Omental fat pad (tissue), 4 donors: Measurements from ENCODE around the gene ZFYVE21. TPM values are rescaled to one million over a fixed set of nuclear protein-coding genes. Genes with fewer than 3 reads are reported as not detected.

Experiments used
- ATAC-seq: fragments of 150-250 bp; one replicate; pipeline ENCODE4 v1.9.1; 2016; ENCODE audit warnings: mild to moderate bottlenecking, moderate library complexity; ENCODE audit not compliant: low FRiP score
- DNase-seq: peaks from one replicate; pipeline ENCODE4 v3.0.0-alpha.2; 2019; ENCODE audit warnings: low spot score
- total RNA-seq, 4 donors: library from RNA; depleted of rRNA; stranded (reverse); fragments of >200 nt; gene quantifications; one replicate each; pipeline ENCODE4 v1.1.0, GENCODE V29; 2016
- TF ChIP-seq, protein P1 (sequence below), 3 donors: fragments of 450-650 bp; IDR thresholded peaks; one replicate each; pipeline ENCODE4 v1.5.1; 2016 to 2017; ENCODE audit warnings: antibody characterized with exemption in 3 of 3, mild to moderate bottlenecking in 3 of 3, moderate library complexity in 2 of 3

The ZFYVE21 gene
- total RNA-seq, 4 donors from 2014 or later: 66.1 to 145 (median 97.1) TPM

DNA sequence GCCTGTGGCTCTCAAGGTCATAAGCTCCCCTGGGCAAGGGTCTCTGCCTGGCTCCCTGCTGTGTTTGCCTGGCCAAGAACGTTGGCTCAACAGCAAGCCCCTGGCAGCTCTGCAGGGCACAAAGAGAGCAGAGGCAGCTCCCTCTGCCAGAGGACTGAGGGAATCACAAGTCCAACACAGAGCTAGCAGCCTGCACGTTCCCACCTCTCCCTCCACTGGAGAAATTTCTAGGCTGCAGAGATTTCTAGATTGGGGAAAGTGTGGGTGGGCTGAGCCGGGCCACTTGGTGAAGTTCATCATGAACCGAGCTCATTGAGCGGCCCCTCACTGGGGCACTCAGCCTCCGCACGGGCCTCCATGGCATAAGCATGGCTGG, 19.8 kb downstream of the ZFYVE21 start:
- TF ChIP-seq, protein P1, sequence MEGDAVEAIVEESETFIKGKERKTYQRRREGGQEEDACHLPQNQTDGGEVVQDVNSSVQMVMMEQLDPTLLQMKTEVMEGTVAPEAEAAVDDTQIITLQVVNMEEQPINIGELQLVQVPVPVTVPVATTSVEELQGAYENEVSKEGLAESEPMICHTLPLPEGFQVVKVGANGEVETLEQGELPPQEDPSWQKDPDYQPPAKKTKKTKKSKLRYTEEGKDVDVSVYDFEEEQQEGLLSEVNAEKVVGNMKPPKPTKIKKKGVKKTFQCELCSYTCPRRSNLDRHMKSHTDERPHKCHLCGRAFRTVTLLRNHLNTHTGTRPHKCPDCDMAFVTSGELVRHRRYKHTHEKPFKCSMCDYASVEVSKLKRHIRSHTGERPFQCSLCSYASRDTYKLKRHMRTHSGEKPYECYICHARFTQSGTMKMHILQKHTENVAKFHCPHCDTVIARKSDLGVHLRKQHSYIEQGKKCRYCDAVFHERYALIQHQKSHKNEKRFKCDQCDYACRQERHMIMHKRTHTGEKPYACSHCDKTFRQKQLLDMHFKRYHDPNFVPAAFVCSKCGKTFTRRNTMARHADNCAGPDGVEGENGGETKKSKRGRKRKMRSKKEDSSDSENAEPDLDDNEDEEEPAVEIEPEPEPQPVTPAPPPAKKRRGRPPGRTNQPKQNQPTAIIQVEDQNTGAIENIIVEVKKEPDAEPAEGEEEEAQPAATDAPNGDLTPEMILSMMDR (IDR thresholded peaks at IDR 0.05): no peak
- DNase-seq (no peak), ATAC-seq (no peak)

- ATAC-seq (no peak), DNase-seq (no peak)
- TF ChIP-seq, protein P1 (IDR thresholded peaks at IDR 0.05): no peak
These were observed 20.4 kb downstream of the ZFYVE21 start for GRCh38 chr14:103735815-103736545.

DNA sequence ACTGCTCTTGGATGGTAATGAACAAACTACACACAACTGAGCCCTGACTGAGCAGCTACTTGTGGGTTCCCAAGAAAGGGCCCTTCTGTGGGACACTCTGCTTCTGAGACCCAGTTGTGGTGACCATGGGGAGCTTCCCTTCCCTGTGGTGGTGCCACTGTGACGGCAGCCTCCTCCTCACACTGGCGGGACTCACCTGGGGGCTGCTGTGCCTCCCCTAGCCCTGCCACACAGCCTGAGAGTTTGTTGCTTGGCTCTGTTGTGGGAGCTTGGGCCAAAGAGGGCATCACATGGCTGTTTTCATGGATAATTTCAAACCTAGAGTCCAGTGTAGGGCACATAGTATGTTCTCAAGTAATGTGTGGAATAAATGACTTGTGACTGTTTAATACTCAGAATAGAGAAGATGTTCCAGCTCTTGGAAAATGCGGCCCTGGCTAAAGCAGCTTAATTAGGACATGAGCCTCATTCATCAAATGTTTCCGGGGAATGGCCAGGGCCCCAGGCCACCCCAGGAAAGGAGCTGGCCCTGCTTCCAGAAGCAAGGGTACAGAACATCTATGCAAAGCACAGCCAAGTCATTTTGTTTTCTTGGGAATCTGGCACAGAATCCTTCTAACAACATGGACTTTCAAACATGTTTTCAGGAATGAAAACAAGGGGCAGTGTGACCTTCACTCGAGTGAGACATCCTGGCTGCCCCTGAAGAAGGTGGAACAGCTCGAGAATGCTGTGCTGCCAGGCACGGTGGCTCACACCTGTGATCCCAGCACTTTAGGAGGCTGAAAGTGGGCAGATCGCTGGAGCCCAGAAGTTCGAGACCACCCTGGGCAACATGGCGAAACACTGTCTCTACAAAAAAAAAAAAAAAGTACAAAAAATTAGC, 21.2 kb downstream of the ZFYVE21 start:
- DNase-seq: no peak
- TF ChIP-seq, protein P1 (IDR thresholded peaks at IDR 0.05): no peak
- ATAC-seq: no peak

DNA sequence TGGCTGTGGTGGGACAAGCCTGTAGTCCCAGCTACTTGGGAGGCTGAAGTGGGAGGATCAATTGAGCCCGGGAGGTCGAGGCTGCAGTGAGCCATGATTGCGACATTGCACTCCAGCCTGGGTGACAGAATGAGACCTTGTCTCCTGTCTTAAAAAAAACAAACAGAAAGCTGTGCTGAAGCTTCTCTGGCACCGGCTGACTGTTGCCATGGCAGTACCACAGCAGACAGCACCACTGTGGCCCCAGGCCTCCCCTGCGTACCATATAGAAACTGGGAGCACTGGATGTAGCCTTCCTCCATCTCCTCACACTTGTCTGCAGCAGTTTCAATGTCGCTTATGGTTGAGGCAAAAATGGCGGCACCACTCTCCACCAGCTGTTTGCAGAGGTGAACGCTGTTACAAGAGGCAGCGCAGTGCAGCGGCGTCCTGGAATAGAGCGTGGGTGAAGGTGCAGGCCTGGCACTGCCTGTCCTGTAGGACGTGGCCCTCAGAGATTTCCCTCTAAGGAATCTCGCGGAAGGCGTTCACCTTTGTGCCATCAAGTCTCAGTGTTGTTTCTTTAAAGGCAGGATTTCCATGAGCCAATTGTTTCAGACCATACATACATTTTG, 21.9 kb downstream of the ZFYVE21 start:
- TF ChIP-seq, protein P1 (IDR thresholded peaks at IDR 0.05): no peak
- ATAC-seq (no peak), DNase-seq (no peak)

- TF ChIP-seq, protein P1 (IDR thresholded peaks at IDR 0.05): no peak
- ATAC-seq: no peak
- no peak for DNase-seq
These were observed 22.6 kb downstream of the ZFYVE21 start for GRCh38 chr14:103738166-103738565.

- ATAC-seq (no peak), DNase-seq (no peak)
- TF ChIP-seq, protein P1 (IDR thresholded peaks at IDR 0.05): no peak
These were observed 23.3 kb downstream of the ZFYVE21 start for GRCh38 chr14:103738701-103739451.
